Left lung (tissue), 10 donors: ENCODE measurements around the gene COL1A1. TPM values are rescaled to one million over a fixed set of nuclear protein-coding genes. Genes with fewer than 3 reads are reported as not detected.

Experiments
- ATAC-seq: fragments of 200-7000 bp; cut with Tn5 transposase; one replicate; pipeline ENCODE4 v1.9.1; 2020; ENCODE audit warnings: moderate library complexity
- DNase-seq, 4 donors: peaks; one replicate each; pipeline ENCODE4 v3.0.0-alpha.2; 2013 to 2020
- H3K27ac ChIP-seq, 2 donors: fragments of 200-600 bp; sonication (generic) in 1 of 2; one replicate each; pipeline versions ENCODE4 v1.5.0 to v1.8.0; 2020 to 2021
- H3K27me3 ChIP-seq, 2 donors: fragments of 200-600 bp; sonication (generic) in 1 of 2; one replicate each; pipeline versions ENCODE4 v1.5.0 to v1.8.0; 2020 to 2021
- H3K36me3 ChIP-seq, 2 donors: fragments of 200-600 bp; sonication (generic) in 1 of 2; one replicate each; pipeline versions ENCODE4 v1.5.0 to v1.8.0; 2020 to 2021
- H3K4me1 ChIP-seq, 2 donors: fragments of 200-600 bp; one replicate each; pipeline ENCODE4 v1.8.0; 2021
- H3K4me3 ChIP-seq, 2 donors: fragments of 200-600 bp; sonication (generic) in 1 of 2; one replicate each; pipeline versions ENCODE4 v1.5.0 to v1.8.0; 2020 to 2021; ENCODE audit warnings: mild to moderate bottlenecking in 1 of 2
- H3K9me3 ChIP-seq, 2 donors: fragments of 200-600 bp; sonication (generic) in 1 of 2; one replicate each; pipeline versions ENCODE4 v1.5.0 to v1.8.0; 2020 to 2021
- CTCF ChIP-seq, 2 donors: fragments of 200-600 bp; sonication (generic) in 1 of 2; IDR thresholded peaks; one replicate each; pipeline versions ENCODE4 v1.5.0 to v1.8.0; 2021; ENCODE audit warnings: antibody characterized with exemption in 2 of 2
- intact Hi-C, 2 donors: fragments of 100-400 bp; cut with DNase I; formaldehyde crosslinking; loops; one replicate each; pipeline versions ENCODE4 v1.11.2 to v1.14.2; 2022
- polyA plus RNA-seq, 6 donors: library from polyadenylated mRNA; unstranded; fragments of 120-200 nt; gene quantifications; one replicate each; pipeline ENCODE4 v1.2.1, GENCODE V29; 2013; ENCODE audit not compliant: insufficient read length in 6 of 6
- total RNA-seq, 2 donors: library from RNA; stranded (reverse); fragmentation: NEBNext Ultra II Directional; extraction: Animal tissue kit (Norgen Biotek cat#: 25700); gene quantifications; one replicate each; pipeline ENCODE4 v1.2.1, GENCODE V29; 2021
- donor health status: DM: no; HTN: yes; CAD: no.
- donor health status: DM: no; HTN: no; CAD: no.

COL1A1 gene
- total and polyA plus RNA-seq, 8 donors = 421 to 4,830 (median 675) TPM

- intact Hi-C loops = no loop called here
- DNase-seq (no peak), ATAC-seq (no peak)
- Histone ChIP-seq H3K36me3 (no peaks in the 10 kb centered on the region), H3K4me1 (peaks cover 20 to 26% of the 10 kb centered on the region in 2 donors), H3K4me3 (no peak overlapping the region), H3K27me3 (peaks cover 0 to 10% of the 10 kb centered on the region in 2 donors), H3K27ac (peak overlapping the region in 1 of 2 donors; percentile 13), H3K9me3 (no peaks in the 10 kb centered on the region)
- no peak for TF ChIP-seq CTCF (IDR thresholded peaks at IDR 0.05)
Observed at GRCh38 chr17:50214976-50215760, 13.7 kb upstream of the COL1A1 start.

- no peak overlapping the region for H3K4me3 ChIP-seq
- H3K9me3 ChIP-seq = no peaks in the 10 kb centered on the region
- H3K36me3 ChIP-seq = no peaks in the 10 kb centered on the region
- ATAC-seq = no peak
- peaks cover 6 to 18% of the 10 kb centered on the region in 2 donors for H3K4me1 ChIP-seq
- intact Hi-C loops = no loop called here
- H3K27ac ChIP-seq = no peak overlapping the region
- TF ChIP-seq CTCF (IDR thresholded peaks at IDR 0.05) = no peak
- peaks cover 0 to 14% of the 10 kb centered on the region in 2 donors for H3K27me3 ChIP-seq
- no peak for DNase-seq
Observed at GRCh38 chr17:50213026-50214022, 11.9 kb upstream of the COL1A1 start.

GRCh38 chr17:50212121-50212843 lies 10.9 kb upstream of the COL1A1 start:
- no peak for TF ChIP-seq CTCF (IDR thresholded peaks at IDR 0.05)
- DNase-seq = peak in 1 of 4 donors; percentile 46
- Histone ChIP-seq H3K27ac (peak overlapping the region in 1 of 2 donors; percentile 87), H3K36me3 (no peaks in the 10 kb centered on the region), H3K4me3 (no peak overlapping the region), H3K27me3 (peaks cover 0 to 22% of the 10 kb centered on the region in 2 donors), H3K4me1 (peaks cover 6 to 18% of the 10 kb centered on the region in 2 donors), H3K9me3 (no peaks in the 10 kb centered on the region)
- no peak for ATAC-seq
- intact Hi-C loops = no loop called here

- H3K27me3 ChIP-seq = peaks cover 0 to 30% of the 10 kb centered on the region in 2 donors
- peaks cover 6 to 18% of the 10 kb centered on the region in 2 donors for H3K4me1 ChIP-seq
- peak; percentile 6 for ATAC-seq
- H3K4me3 ChIP-seq = no peak overlapping the region
- no peak for DNase-seq
- intact Hi-C loops = no loop called here
- H3K9me3 ChIP-seq = no peaks in the 10 kb centered on the region
- TF ChIP-seq CTCF (IDR thresholded peaks at IDR 0.05) = no peak
- H3K36me3 ChIP-seq = no peaks in the 10 kb centered on the region
- peak overlapping the region in 1 of 2 donors; percentile 87 for H3K27ac ChIP-seq
Observed at GRCh38 chr17:50211249-50212120, 10.1 kb upstream of the COL1A1 start.
